ENCODE data around the gene OPN3. TPM values are rescaled to one million over a fixed set of nuclear protein-coding genes. Genes with fewer than 3 reads are reported as not detected.

The OPN3 gene
- total and polyA plus RNA-seq, 9 of the 15 experiments (the other 6 are each of a cell fraction or from before 2014, with no cell fraction given) = 4.2 to 34.6 (median 17.0) TPM

DNA sequence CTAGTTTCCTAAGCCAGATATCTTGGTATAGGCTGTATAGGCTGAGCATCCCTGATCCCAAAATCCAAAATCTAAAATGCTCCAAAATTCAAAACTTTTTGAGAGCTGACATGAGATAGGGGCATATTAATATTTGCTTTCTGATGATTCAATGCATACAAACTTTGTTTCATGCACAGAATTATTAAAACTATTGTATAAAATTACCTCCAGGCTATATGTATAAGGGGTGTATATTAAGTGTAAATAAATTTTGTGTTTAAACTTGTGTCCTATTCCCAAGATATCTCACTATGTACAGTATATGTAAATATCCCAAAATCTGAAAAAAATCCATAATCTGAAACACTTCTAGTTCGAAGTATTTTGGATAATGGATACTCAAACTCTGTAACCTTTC is 14.5 kb upstream of the OPN3 start (continued):
- TF ChIP-seq, protein P1, sequence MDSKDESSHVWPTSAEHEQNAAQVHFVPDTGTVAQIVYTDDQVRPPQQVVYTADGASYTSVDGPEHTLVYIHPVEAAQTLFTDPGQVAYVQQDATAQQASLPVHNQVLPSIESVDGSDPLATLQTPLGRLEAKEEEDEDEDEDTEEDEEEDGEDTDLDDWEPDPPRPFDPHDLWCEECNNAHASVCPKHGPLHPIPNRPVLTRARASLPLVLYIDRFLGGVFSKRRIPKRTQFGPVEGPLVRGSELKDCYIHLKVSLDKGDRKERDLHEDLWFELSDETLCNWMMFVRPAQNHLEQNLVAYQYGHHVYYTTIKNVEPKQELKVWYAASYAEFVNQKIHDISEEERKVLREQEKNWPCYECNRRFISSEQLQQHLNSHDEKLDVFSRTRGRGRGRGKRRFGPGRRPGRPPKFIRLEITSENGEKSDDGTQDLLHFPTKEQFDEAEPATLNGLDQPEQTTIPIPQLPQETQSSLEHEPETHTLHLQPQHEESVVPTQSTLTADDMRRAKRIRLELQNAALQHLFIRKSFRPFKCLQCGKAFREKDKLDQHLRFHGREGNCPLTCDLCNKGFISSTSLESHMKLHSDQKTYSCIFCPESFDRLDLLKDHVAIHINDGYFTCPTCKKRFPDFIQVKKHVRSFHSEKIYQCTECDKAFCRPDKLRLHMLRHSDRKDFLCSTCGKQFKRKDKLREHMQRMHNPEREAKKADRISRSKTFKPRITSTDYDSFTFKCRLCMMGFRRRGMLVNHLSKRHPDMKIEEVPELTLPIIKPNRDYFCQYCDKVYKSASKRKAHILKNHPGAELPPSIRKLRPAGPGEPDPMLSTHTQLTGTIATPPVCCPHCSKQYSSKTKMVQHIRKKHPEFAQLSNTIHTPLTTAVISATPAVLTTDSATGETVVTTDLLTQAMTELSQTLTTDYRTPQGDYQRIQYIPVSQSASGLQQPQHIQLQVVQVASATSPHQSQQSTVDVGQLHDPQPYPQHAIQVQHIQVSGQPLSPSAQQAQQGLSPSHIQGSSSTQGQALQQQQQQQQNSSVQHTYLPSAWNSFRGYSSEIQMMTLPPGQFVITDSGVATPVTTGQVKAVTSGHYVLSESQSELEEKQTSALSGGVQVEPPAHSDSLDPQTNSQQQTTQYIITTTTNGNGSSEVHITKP (IDR thresholded peaks at IDR 0.05; ENCODE audit: partially characterized antibody) = no peak

DNA sequence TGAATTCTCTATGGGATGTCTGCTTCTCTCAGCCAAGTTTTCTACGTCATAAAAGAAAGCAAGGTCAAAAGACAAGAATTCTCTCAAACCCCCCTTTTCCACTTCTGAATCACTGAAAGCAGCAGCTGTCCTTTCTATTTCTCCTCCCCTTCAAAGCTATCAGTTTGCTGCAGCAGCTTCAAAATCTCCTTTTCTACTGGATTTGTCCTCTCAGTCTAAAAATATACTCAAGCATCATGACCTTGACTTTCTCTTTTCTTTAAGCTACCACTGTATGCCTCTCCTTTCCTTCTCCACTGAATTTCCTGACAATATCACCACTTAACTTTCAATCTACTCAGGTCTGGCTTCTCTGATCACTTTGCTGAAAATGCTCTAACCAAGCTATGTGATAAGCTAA is 13.8 kb upstream of the OPN3 start:
- DNase-seq (ENCODE audit: extremely low read depth in 1 of 4, low spot score in 3 of 4) = peak in 2 of 4 experiments; percentile 25 to 39
- Histone ChIP-seq H3K4me1 (replicated peaks in 1 of 2; ENCODE audit: control insufficient read depth in 2 of 2, insufficient read depth in 2 of 2, low read length in 2 of 2) (peaks cover 0 to 4% of the 10 kb centered on the region in 2 experiments; a peak in 2 of 5 replicates), H3K9me1 (ENCODE audit: control insufficient read depth, insufficient read depth, low read length) (no peaks in the 10 kb centered on the region), H3K9ac (ENCODE audit: insufficient read depth in 1 of 2, low read depth in 2 of 2, low read length in 2 of 2) (no peak overlapping the region), H3K9me3 (replicated peaks; ENCODE audit: control insufficient read depth, insufficient read depth, low read depth, low read length) (no peaks in the 10 kb centered on the region), H3K27me3 (ENCODE audit: control insufficient read depth in 2 of 2, insufficient read depth in 2 of 2, low read length in 2 of 2) (no peaks in the 10 kb centered on the region), H3K27ac (ENCODE audit: extremely low read depth, low read depth, low read length) (no peak overlapping the region), H3K4me2 (ENCODE audit: insufficient read depth, low read length) (no peak overlapping the region), H3K79me2 (ENCODE audit: control insufficient read depth, insufficient read depth, low read length) (no peaks in the 10 kb centered on the region), H3K4me3 (no peak overlapping the region), H4K20me1 (replicated peaks; ENCODE audit: control insufficient read depth, insufficient read depth, low read length) (no peaks in the 10 kb centered on the region), H3K36me3 (ENCODE audit: control insufficient read depth, insufficient read depth, low read length) (no peaks in the 10 kb centered on the region), H2AFZ (ENCODE audit: low read depth, low read length) (peak overlapping the region; percentile 30)
- ATAC-seq = no peak; the same call in 2 of the 3 replicates
- WGBS (ENCODE audit: insufficient coverage, low coverage, missing lambda C conversion rate) = 33% methylated on average over 1 of the region's 1 CpG
- ChIA-PET CTCF (ENCODE audit: low intra/inter-chr PET ratio) (no interaction called here), POLR2A (interaction anchor here (0.7 to 1.5 kb wide), 6 partner anchors 9 to 96 kb away, joined by 3 to 6 read pairs (median 4); partner anchors contain the start of genes CHML and OPN3)
- intact Hi-C loops (cut with micrococcal nuclease) (no loop called here), in situ Hi-C loops (cut with MboI) (no loop called here)
- BruUV-seq (replicated peaks) = no TSS peak
- FAIRE-seq = no peak
- TF ChIP-seq IFI16 (CRISPR knock-in tag; IDR thresholded peaks at IDR 0.05) = no peak
- no peak for TF ChIP-seq NFE2 (IDR thresholded peaks at IDR 0.05; ENCODE audit: low read depth)
- no peak for TF ChIP-seq ZNF212 (CRISPR knock-in tag; IDR thresholded peaks at IDR 0.05)
- no peak for TF ChIP-seq GATAD2A (IDR thresholded peaks at IDR 0.05)
- TF ChIP-seq RFX1 (IDR thresholded peaks at IDR 0.05) = no peak
- no peak for TF ChIP-seq CBX1 (IDR thresholded peaks at IDR 0.05; ENCODE audit: low read depth)
- no peak for TF ChIP-seq ZFP36 (IDR thresholded peaks at IDR 0.05; ENCODE audit: low read depth, low read length, partially characterized antibody)
- no peak for TF ChIP-seq HEY1 (CRISPR knock-in tag; IDR thresholded peaks at IDR 0.05; ENCODE audit: borderline replicate concordance)
- no peak for TF ChIP-seq FOS (IDR thresholded peaks at IDR 0.05; ENCODE audit: extremely low read depth, insufficient read length)
- no peak for TF ChIP-seq PTTG1 (tag; IDR thresholded peaks at IDR 0.05; ENCODE audit: low read depth)
- no peak for TF ChIP-seq ZNF75A (CRISPR knock-in tag; IDR thresholded peaks at IDR 0.05)
- no peak for TF ChIP-seq TAF7 (tag; IDR thresholded peaks at IDR 0.05)
- TF ChIP-seq, protein P2, sequence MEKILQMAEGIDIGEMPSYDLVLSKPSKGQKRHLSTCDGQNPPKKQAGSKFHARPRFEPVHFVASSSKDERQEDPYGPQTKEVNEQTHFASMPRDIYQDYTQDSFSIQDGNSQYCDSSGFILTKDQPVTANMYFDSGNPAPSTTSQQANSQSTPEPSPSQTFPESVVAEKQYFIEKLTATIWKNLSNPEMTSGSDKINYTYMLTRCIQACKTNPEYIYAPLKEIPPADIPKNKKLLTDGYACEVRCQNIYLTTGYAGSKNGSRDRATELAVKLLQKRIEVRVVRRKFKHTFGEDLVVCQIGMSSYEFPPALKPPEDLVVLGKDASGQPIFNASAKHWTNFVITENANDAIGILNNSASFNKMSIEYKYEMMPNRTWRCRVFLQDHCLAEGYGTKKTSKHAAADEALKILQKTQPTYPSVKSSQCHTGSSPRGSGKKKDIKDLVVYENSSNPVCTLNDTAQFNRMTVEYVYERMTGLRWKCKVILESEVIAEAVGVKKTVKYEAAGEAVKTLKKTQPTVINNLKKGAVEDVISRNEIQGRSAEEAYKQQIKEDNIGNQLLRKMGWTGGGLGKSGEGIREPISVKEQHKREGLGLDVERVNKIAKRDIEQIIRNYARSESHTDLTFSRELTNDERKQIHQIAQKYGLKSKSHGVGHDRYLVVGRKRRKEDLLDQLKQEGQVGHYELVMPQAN (IDR thresholded peaks at IDR 0.05; ENCODE audit: borderline replicate concordance) = no peak
- TF ChIP-seq ZBTB1 (CRISPR knock-in tag; IDR thresholded peaks at IDR 0.05; ENCODE audit: borderline replicate concordance, low read depth) = no peak
- no peak for TF ChIP-seq TRIM24 (IDR thresholded peaks at IDR 0.05)
- TF ChIP-seq ZNF3 (CRISPR knock-in tag; IDR thresholded peaks at IDR 0.05) = no peak
- peak; percentile 68 for TF ChIP-seq NCOR1 (IDR thresholded peaks at IDR 0.05)
- TF ChIP-seq CBFA2T2 (conservative IDR thresholded peaks at IDR 0.05) = peak; percentile 54
- no peak for TF ChIP-seq ZNF586 (CRISPR knock-in tag; conservative IDR thresholded peaks at IDR 0.05)
